H1 (cell line): ENCODE data around the gene NRTN. TPM values are rescaled to one million over a fixed set of nuclear protein-coding genes. Genes with fewer than 3 reads are reported as not detected.

Experiments
- CTCF ChIA-PET: fragments of 300-600 bp; sonication (Branson Sonifier 250); formaldehyde crosslinking; loops from one replicate; lab custom pipeline; 2021; ENCODE audit not compliant: partially characterized antibody; lab: Charles Lee
- POLR2A ChIA-PET: fragments of 300-600 bp; sonication (Branson Sonifier 250); formaldehyde crosslinking; loops from one replicate; lab custom pipeline; 2021; ENCODE audit warnings: inconsistent platforms; ENCODE audit not compliant: partially characterized antibody; lab: Charles Lee
- DNase-seq, 2 experiments: peaks; one replicate each; pipeline versions ENCODE4 v3.0.0 to v3.0.0-alpha.2; 2010 to 2022; ENCODE audit warnings: low spot score in 2 of 2, low read depth in 1 of 2, mixed read lengths in 1 of 2
- FAIRE-seq: peaks from 2 replicates; lab custom pipeline; 2011; peaks lifted over from hg19 to GRCh38; lab: Jason Lieb, UNC
- H2AFZ ChIP-seq: 2 replicates; pipeline ENCODE4 v1.8.1; 2012; ENCODE audit warnings: low read length, inconsistent platforms
- H2AK5ac ChIP-seq: 2 replicates; pipeline ENCODE4 v1.6.1; 2013; ENCODE audit warnings: low read depth, low read length
- H2BK120ac ChIP-seq: replicated peaks from 2 replicates; pipeline ENCODE3; 2013; ENCODE audit warnings: low read depth, low read length, inconsistent platforms
- H2BK12ac ChIP-seq: 2 replicates; pipeline ENCODE4 v1.6.1; 2013; ENCODE audit warnings: low read depth, low read length
- H2BK15ac ChIP-seq: 2 replicates; pipeline ENCODE4 v1.6.1; 2013; ENCODE audit warnings: low read length
- H2BK20ac ChIP-seq: 2 replicates; pipeline ENCODE4 v1.6.1; 2013; ENCODE audit warnings: low read length
- H2BK5ac ChIP-seq: 2 replicates; pipeline ENCODE4 v1.6.1; 2013; ENCODE audit warnings: low read depth, low read length
- H3K14ac ChIP-seq: 2 replicates; pipeline ENCODE4 v1.6.1; 2013; ENCODE audit warnings: inconsistent platforms; ENCODE audit not compliant: insufficient read length
- H3K18ac ChIP-seq: 2 replicates; pipeline ENCODE4 v1.6.1; 2013; ENCODE audit warnings: low read length; ENCODE audit errors: extremely low read depth
- H3K23ac ChIP-seq: 2 replicates; pipeline ENCODE4 v1.6.1; 2013; ENCODE audit warnings: inconsistent platforms; ENCODE audit not compliant: insufficient read length
- H3K23me2 ChIP-seq: 2 replicates; pipeline ENCODE4 v1.6.1; 2013; ENCODE audit warnings: low read depth, low read length
- H3K27ac ChIP-seq: 2 replicates; pipeline ENCODE4 v1.6.1; 2011; ENCODE audit warnings: low read depth, low read length, inconsistent platforms
- H3K27me3 ChIP-seq, 4 experiments: replicated peaks in 1 of 4; 1 replicate in 1 of 4; 2 replicates in 3 of 4; pipeline versions ENCODE4 v1.6.1 to v1.8.1; 2011 to 2013; ENCODE audit warnings: low read length in 3 of 4, mild to moderate bottlenecking in 3 of 4, inconsistent platforms in 2 of 4, mixed read lengths in 2 of 4, moderate library complexity in 1 of 4; ENCODE audit not compliant: control insufficient read depth in 3 of 4, insufficient read depth in 3 of 4; ENCODE audit errors: extremely low read depth in 1 of 4
- H3K36me3 ChIP-seq, 4 experiments: 2 replicates each; pipeline versions ENCODE4 v1.6.1 to v1.8.1; 2011 to 2013; ENCODE audit warnings: mild to moderate bottlenecking in 4 of 4, low read length in 3 of 4, moderate library complexity in 2 of 4, control low read depth in 1 of 4, inconsistent platforms in 1 of 4; ENCODE audit not compliant: insufficient read depth in 4 of 4, control insufficient read depth in 2 of 4
- H3K4ac ChIP-seq: replicated peaks from 2 replicates; pipeline ENCODE3; 2013; ENCODE audit warnings: low read length, low read depth, mixed read lengths, inconsistent platforms; ENCODE audit not compliant: insufficient read length
- H3K4me1 ChIP-seq, 4 experiments: replicated peaks in 1 of 4; 1 replicate in 1 of 4; 2 replicates in 3 of 4; pipeline versions ENCODE4 v1.6.1 to v1.8.1; 2011 to 2013; ENCODE audit warnings: low read length in 3 of 4, inconsistent platforms in 2 of 4, mixed read lengths in 1 of 4; ENCODE audit not compliant: insufficient read depth in 4 of 4, control insufficient read depth in 3 of 4
- H3K4me2 ChIP-seq, 2 experiments: 2 replicates each; pipeline versions ENCODE4 v1.6.1 to v1.8.1; 2011 to 2013; ENCODE audit warnings: low read depth in 2 of 2, low read length in 2 of 2, control low read depth in 1 of 2, inconsistent platforms in 1 of 2, mild to moderate bottlenecking in 1 of 2; ENCODE audit not compliant: insufficient read depth in 1 of 2
- H3K4me3 ChIP-seq, 4 experiments: fragments of 200-600, 300-600 bp in 1 of 4; sonication (generic), shearing (Covaris generic), sonication (Bioruptor Twin) in 1 of 4; 2 replicates each; pipeline versions ENCODE4 v1.5.1 to v1.8.1; 2011 to 2016; ENCODE audit warnings: low read length in 4 of 4, low read depth in 3 of 4, control low read depth in 2 of 4, inconsistent platforms in 2 of 4, mild to moderate bottlenecking in 2 of 4, mixed read lengths in 1 of 4, moderate library complexity in 1 of 4; ENCODE audit not compliant: insufficient read depth in 2 of 4; ENCODE audit errors: extremely low read depth in 1 of 4
- H3K56ac ChIP-seq: replicated peaks from 2 replicates; pipeline ENCODE3; 2013; ENCODE audit warnings: low read depth, mild to moderate bottlenecking, mixed read lengths, low read length, inconsistent platforms; ENCODE audit not compliant: insufficient read length
- H3K79me1 ChIP-seq: 2 replicates; pipeline ENCODE4 v1.6.1; 2013; ENCODE audit warnings: low read depth, low read length, control low read depth
- H3K79me2 ChIP-seq, 2 experiments: 2 replicates each; pipeline versions ENCODE4 v1.6.1 to v1.8.1; 2012 to 2013; ENCODE audit warnings: low read length in 2 of 2, mild to moderate bottlenecking in 2 of 2, inconsistent platforms in 1 of 2; ENCODE audit not compliant: insufficient read depth in 2 of 2, control insufficient read depth in 1 of 2
- H3K9ac ChIP-seq, 4 experiments: replicated peaks in 1 of 4; 1 replicate in 1 of 4; 2 replicates in 3 of 4; pipeline versions ENCODE4 v1.6.1 to v1.8.1; 2011 to 2013; ENCODE audit warnings: low read depth in 3 of 4, low read length in 3 of 4, control low read depth in 2 of 4, mild to moderate bottlenecking in 2 of 4, moderate library complexity in 2 of 4, inconsistent platforms in 1 of 4; ENCODE audit errors: extremely low read depth in 1 of 4
- H3K9me3 ChIP-seq, 2 experiments: 2 replicates each; pipeline versions ENCODE4 v1.6.1 to v1.8.1; 2012 to 2013; ENCODE audit warnings: mild to moderate bottlenecking in 2 of 2, moderate library complexity in 2 of 2, control low read depth in 1 of 2, inconsistent platforms in 1 of 2, low read depth in 1 of 2, low read length in 1 of 2, mixed read lengths in 1 of 2; ENCODE audit not compliant: insufficient read depth in 2 of 2
- H4K20me1 ChIP-seq, 2 experiments: replicated peaks in 1 of 2; 2 replicates each; pipeline versions ENCODE3 to v1.8.1; 2011 to 2013; ENCODE audit warnings: inconsistent platforms in 2 of 2, low read length in 2 of 2, mild to moderate bottlenecking in 1 of 2; ENCODE audit not compliant: insufficient read depth in 2 of 2, control insufficient read depth in 1 of 2
- H4K5ac ChIP-seq: 2 replicates; pipeline ENCODE4 v1.6.1; 2013; ENCODE audit warnings: low read length, low read depth, mixed read lengths, inconsistent platforms; ENCODE audit not compliant: insufficient read length
- H4K8ac ChIP-seq: 2 replicates; pipeline ENCODE4 v1.8.0; 2013; ENCODE audit warnings: mild to moderate bottlenecking, moderate library complexity, low read length, inconsistent platforms; ENCODE audit not compliant: insufficient read depth; ENCODE audit errors: extremely low read depth
- H4K91ac ChIP-seq: replicated peaks from 2 replicates; pipeline ENCODE3; 2013; ENCODE audit warnings: low read length, mixed read lengths, inconsistent platforms; ENCODE audit not compliant: insufficient read length
- SUZ12 ChIP-seq: fragments of 200-600 bp; sonication (generic); IDR thresholded peaks from 2 replicates; pipeline ENCODE4 v1.6.1; 2012; ENCODE audit warnings: mild to moderate bottlenecking, inconsistent platforms, low read length, moderate library complexity, mixed read lengths
- WGBS, 2 experiments: shearing (Covaris generic) in 1 of 2; methylation state at CpG; one replicate each; pipeline versions ENCODE4 v1.1.6 to v1.1.7; 2013 to 2015; ENCODE audit warnings: low lambda C conversion rate in 2 of 2, mixed read lengths in 2 of 2, inconsistent platforms in 1 of 2, low coverage in 1 of 2, missing lambda C conversion rate in 1 of 2; ENCODE audit not compliant: insufficient replicate concordance in 2 of 2, insufficient coverage in 1 of 2, insufficient read length in 1 of 2; ENCODE audit errors: extremely low coverage in 1 of 2, missing lambda C conversion rate in 1 of 2; 5-methylcytosine and 5-hydroxymethylcytosine counted together
- polyA plus RNA-seq, 7 experiments: library from polyadenylated mRNA; depleted of rRNA in 3 of 7; stranded (reverse) in 5 of 7; unstranded in 2 of 7; fragments of >200 nt in 5 of 7; fragments of 200-250 nt in 2 of 7; gene quantifications; 1 replicate in 5 of 7; 2 replicates in 1 of 7; 4 replicates in 1 of 7; pipeline versions ENCODE4 v1.2.1 to v1.2.3, GENCODE V29; 2011 to 2013; ENCODE audit warnings: missing spikeins in 2 of 7, mixed read lengths in 2 of 7
- total RNA-seq: library from RNA; stranded (reverse); fragmentation: NEBNext Ultra II Directional; extraction: Animal tissue kit (Norgen Biotek cat#: 25700); gene quantifications from 2 replicates; pipeline ENCODE4 v1.2.1, GENCODE V29; 2021

The NRTN gene
- total and polyA plus RNA-seq, 2 of the 8 experiments (the other 6 are each of a cell fraction or from before 2014, with no cell fraction given): 3.9 to 5.3 TPM

DNA sequence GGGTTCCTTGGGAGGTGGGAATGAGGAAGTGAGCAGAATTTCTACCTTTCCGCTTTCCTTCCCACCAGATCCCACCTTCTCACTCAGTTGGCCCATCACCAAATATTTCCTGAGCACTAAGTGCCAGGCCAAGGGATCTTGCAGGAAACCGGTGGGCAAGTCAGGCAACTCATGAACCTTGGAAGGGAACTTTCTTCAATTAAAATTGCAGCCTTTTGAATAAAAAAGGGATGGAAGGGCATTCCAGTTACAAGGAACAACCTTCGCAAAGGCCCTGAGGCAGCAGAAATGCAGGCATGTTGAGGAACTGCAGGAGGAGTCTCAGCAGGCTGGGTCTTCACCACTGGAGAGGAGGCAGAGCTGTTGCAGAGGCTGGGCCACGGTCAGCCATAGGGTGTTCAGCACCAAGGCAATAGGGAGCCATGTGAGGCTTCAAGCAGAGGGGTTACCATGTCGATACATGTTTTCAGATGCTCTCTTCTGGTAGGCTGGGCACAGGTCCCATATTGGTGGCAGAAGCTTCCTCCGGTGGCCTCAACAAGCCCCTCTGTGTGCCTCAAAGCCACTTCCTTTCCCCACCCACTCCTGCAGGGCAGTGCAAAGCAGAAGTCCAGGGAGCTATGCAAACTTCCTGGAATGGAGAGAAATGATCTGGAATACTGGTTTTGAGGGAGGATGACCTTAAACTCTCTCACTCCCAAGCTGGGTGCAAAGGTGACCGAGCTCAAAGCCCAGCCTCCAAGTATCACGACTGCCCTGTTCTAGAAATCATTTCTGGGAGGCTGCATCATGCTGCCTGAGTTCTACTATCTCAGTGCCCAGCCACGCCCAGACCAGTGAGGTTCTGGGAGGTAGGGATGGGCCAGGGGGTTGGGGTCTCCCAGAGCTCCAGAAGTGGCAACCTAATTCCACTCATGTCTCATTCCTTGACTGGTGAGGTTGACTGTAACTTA, 34.5 kb downstream of the NRTN start, which contains the start of gene FUT6:
Gene FUT6 (minus strand): TSS at position 638 of the 953 bp plus-strand sequence. CDS start 7,135 bp downstream, outside the sequence.
- H4K20me1 ChIP-seq: no peaks in the 10 kb centered on the region
- H2BK12ac ChIP-seq: no peak within 1 kb of the TSS
- no peak within 1 kb of the TSS for H3K4me2 ChIP-seq
- 86% methylated on average over 9 of the region's 9 CpGs; no CpG with 5 or more reads in 1 of the 2 experiments for WGBS, 2 experiments
- no peaks in the 10 kb centered on the region; a peak in 1 of 7 replicates for H3K4me1 ChIP-seq
- H3K79me2 ChIP-seq: no peaks in the 10 kb centered on the region
- H3K23me2 ChIP-seq: no peaks in the 10 kb centered on the region
- no peak within 1 kb of the TSS for H2BK5ac ChIP-seq
- peaks cover 0 to 3% (median 0%) of the 10 kb centered on the region in 4 experiments; a peak in 3 of 7 replicates for H3K27me3 ChIP-seq
- H3K27ac ChIP-seq: no peak within 1 kb of the TSS
- H3K56ac ChIP-seq: no peak within 1 kb of the TSS
- H3K4ac ChIP-seq: no peak within 1 kb of the TSS
- no peaks in the 10 kb centered on the region for H3K79me1 ChIP-seq
- no peak within 1 kb of the TSS for H2BK120ac ChIP-seq
- H3K9ac ChIP-seq: no peak within 1 kb of the TSS
- TF ChIP-seq SUZ12: no peak
- no peak within 1 kb of the TSS for H4K91ac ChIP-seq
- H2BK15ac ChIP-seq: no peak within 1 kb of the TSS
- no peak within 1 kb of the TSS for H2AFZ ChIP-seq
- H2AK5ac ChIP-seq: no peak within 1 kb of the TSS
- no peak within 1 kb of the TSS for H3K14ac ChIP-seq
- H4K5ac ChIP-seq: no peak within 1 kb of the TSS
- no peak for FAIRE-seq
- no peak within 1 kb of the TSS for H3K4me3 ChIP-seq
- no peaks in the 10 kb centered on the region for H3K9me3 ChIP-seq
- H3K36me3 ChIP-seq: no peaks in the 10 kb centered on the region
- 0 out of 2 replicates have a peak within 1 kb of the TSS, but pooled peaks have one; percentile 38 for H4K8ac ChIP-seq
- CTCF ChIA-PET: interaction anchor here (0.6 to 2.8 kb wide), 4 partner anchors 11 to 328 kb away, joined by 4 to 6 read pairs (median 4); no protein-coding TSS in a partner anchor
- no peak within 1 kb of the TSS for H3K18ac ChIP-seq
- POLR2A ChIA-PET: interaction anchor here (0.6 to 3.0 kb wide), 2 partner anchors 11 to 73 kb away, joined by 3 to 16 read pairs; no protein-coding TSS in a partner anchor
- DNase-seq: no peak
- no peak within 1 kb of the TSS for H2BK20ac ChIP-seq
- no peak within 1 kb of the TSS for H3K23ac ChIP-seq
